Embryonic facial prominence (tissue), 1 donor: ENCODE data around the gene CD226.

ENCODE experiments used
- DNase-seq: peaks from one replicate; pipeline ENCODE4 v3.0.0-alpha.2; 2016; ENCODE audit errors: extremely low spot score

CD226 gene

GRCh38 chr18:69814861-69815385 is 132.8 kb downstream of the CD226 start:
- DNase-seq, result no peak

DNA sequence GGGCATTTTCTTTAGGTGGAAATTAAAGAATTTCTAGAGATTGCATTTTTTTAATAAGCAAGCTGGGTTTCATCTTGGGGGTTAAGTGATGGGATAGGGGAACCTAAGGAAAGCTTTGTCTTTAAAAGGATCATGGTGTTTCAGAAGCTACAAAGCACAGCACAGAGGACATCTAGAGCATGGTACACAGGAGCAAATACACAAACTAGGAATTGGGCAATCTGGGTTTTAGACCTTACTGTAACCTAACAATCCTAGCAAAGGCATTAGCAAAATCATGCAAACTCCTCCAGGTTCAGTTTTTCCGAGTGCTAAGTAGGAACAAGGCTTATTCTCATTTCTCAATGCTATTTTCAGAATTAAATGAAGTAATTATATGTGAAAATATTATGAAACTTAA is 134.1 kb downstream of the CD226 start:
- no peak for DNase-seq

GRCh38 chr18:69808399-69808798 is 139.3 kb downstream of the CD226 start:
- no peak for DNase-seq

DNA sequence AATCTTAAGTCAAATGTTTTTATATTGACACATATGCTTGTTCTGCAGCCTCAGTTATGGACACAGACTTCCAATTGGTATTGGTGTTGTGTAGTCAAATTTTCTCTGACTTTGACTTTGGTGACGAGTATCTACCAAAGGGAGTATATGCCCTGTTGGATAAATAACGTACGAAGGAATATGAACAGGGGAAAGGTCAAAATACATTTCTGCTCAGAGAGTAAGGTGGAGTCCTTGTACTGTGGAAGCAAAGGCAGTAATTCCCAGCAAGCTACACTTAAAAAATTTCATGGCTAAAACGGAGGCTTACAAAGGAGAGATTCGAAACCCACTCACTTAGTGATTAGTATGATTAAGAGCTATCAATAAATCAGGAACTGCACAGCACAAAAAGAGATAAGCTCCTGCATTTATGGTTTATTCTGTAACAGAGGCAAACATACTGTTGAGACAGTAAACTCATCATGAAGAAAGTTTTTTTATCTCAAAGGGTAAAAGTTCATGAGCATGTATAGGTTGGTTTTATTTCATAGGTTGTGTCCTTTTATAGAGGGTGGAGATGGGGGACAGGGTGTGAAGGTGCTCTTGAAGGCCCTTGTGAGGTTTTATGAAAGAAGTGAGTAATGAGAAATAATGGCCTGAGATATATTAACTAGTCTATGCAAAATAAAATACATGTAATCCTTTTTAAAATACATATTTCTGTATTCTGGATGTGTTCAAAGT is 142.7 kb downstream of the CD226 start:
- DNase-seq, result no peak
